Left ventricle myocardium inferior (tissue), 1 donor: ENCODE results near the gene PPP6R2. TPM values are rescaled to one million over a fixed set of nuclear protein-coding genes. Genes with fewer than 3 reads are reported as not detected.

Source experiments
- DNase-seq: peaks from one replicate; pipeline ENCODE4 v3.0.0-alpha.2; 2020
- H3K27ac ChIP-seq: fragments of 200-600 bp; replicated peaks from 2 replicates; pipeline ENCODE4 v1.8.0; 2021
- H3K27me3 ChIP-seq: fragments of 200-600 bp; 2 replicates; pipeline ENCODE4 v1.8.0; 2021; ENCODE audit warnings: low read depth
- H3K36me3 ChIP-seq: fragments of 200-600 bp; 2 replicates; pipeline ENCODE4 v1.8.0; 2021
- H3K4me1 ChIP-seq: fragments of 200-600 bp; 2 replicates; pipeline ENCODE4 v1.8.0; 2021
- H3K4me3 ChIP-seq: fragments of 200-600 bp; 2 replicates; pipeline ENCODE4 v1.8.0; 2021; ENCODE audit warnings: mild to moderate bottlenecking, moderate library complexity
- H3K9me3 ChIP-seq: fragments of 200-600 bp; replicated peaks from 2 replicates; pipeline ENCODE4 v1.8.0; 2021
- CTCF ChIP-seq: fragments of 200-600 bp; IDR thresholded peaks from 2 replicates; pipeline ENCODE4 v1.8.0; 2021; ENCODE audit warnings: antibody characterized with exemption, mild to moderate bottlenecking, borderline replicate concordance
- intact Hi-C: fragments of 100-400 bp; cut with micrococcal nuclease; formaldehyde crosslinking; loops from one replicate; pipeline ENCODE4 v1.11.0; 2022
- total RNA-seq: library from RNA; stranded (reverse); fragmentation: NEBNext Ultra II Directional; extraction: Animal tissue kit (Norgen Biotek cat#: 25700); gene quantifications from one replicate; pipeline ENCODE4 v1.2.1, GENCODE V29; 2021
- donor health status: DM: no; HTN: yes; CAD: no; lungs with severe emphysema.

Gene PPP6R2
- total RNA-seq, 1 donor from 2014 or later, result 38.6 TPM

DNA sequence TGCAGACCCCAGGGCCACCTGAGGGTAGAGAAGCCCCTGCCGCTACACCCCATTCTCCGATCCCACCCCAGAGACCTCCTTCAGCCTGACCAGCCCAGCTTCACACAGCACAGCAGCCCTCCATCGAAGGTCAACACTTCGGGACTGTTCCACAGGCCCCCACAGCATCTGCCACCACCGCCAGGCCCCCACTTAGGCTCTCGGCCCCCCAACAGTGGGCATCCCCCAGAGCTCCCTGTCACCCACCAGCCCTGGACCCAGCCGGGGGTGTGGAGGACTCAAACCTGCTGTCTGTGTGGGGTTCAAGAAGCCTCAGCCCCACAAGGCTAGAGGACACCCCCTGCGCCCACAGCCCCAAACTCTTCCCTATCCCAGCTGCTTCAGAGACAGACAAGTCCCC lies 125.5 kb downstream of the PPP6R2 start:
- TF ChIP-seq CTCF, result no peak
- H3K36me3 ChIP-seq, result peaks cover 45% of the 10 kb centered on the region
- H3K9me3 ChIP-seq, result no peaks in the 10 kb centered on the region
- intact Hi-C loops, result no loop called here
- no peak for DNase-seq
- no peaks in the 10 kb centered on the region for H3K27me3 ChIP-seq
- peaks cover 56% of the 10 kb centered on the region for H3K4me1 ChIP-seq
- H3K4me3 ChIP-seq, result no peak overlapping the region
- H3K27ac ChIP-seq, result no peak overlapping the region

DNA sequence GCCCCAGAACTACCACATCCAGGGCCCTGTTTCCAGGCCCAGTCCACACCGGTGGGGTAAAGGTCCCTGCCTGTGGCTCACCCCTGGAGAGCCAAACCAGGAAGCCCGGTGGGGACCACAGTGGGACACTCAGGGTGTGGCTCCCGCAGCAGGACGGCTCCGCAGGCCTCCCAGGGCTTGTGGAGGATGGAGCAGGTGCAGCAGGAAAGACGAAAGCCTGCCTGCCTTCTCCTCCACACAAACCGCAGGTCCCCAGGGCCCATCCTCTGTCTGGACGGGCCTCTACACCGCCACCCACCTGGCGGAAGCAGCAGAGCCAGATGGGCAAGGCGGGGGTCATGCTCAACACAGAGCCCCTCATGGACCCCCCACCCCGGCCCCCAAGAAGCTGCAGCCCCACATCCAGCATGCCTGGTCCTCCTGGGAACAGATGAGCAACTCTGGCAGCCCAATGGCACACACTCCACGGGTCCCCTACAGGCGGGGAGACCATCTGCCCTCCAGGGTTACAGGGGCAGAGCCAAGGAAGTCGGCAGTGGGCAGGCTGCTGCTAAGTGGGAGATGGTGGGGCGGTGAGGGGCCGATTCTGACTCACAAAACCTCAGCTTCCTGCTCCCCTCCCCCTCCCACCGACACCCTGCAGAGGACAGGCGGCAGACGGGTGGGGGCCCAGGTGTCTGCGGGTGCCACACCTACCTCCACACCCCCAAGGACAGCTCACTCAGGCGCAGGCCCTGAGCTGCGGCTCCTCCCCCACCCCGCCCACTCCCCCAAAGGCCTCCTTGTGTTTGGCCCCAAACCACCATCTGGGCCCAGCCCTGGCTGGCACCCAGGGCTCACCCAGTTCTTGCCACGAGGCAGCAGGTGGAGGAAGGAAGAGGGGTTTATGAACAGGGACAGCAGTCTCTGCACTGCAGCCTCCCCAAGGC lies 126.5 kb downstream of the PPP6R2 start:
- Histone ChIP-seq H3K27ac (no peak overlapping the region), H3K4me3 (no peak overlapping the region), H3K27me3 (no peaks in the 10 kb centered on the region), H3K9me3 (no peaks in the 10 kb centered on the region), H3K36me3 (peaks cover 35% of the 10 kb centered on the region), H3K4me1 (peaks cover 66% of the 10 kb centered on the region)
- TF ChIP-seq CTCF, result no peak
- peak; percentile 41 for DNase-seq
- intact Hi-C loops, result no loop called here

GRCh38 chr22:50470491-50470890 lies 127.4 kb downstream of the PPP6R2 start:
- DNase-seq, result no peak
- Histone ChIP-seq H3K4me3 (no peak overlapping the region), H3K27ac (no peak overlapping the region), H3K27me3 (no peaks in the 10 kb centered on the region), H3K4me1 (peaks cover 71% of the 10 kb centered on the region), H3K36me3 (peaks cover 26% of the 10 kb centered on the region), H3K9me3 (no peaks in the 10 kb centered on the region)
- intact Hi-C loops, result no loop called here
- TF ChIP-seq CTCF, result no peak

DNA sequence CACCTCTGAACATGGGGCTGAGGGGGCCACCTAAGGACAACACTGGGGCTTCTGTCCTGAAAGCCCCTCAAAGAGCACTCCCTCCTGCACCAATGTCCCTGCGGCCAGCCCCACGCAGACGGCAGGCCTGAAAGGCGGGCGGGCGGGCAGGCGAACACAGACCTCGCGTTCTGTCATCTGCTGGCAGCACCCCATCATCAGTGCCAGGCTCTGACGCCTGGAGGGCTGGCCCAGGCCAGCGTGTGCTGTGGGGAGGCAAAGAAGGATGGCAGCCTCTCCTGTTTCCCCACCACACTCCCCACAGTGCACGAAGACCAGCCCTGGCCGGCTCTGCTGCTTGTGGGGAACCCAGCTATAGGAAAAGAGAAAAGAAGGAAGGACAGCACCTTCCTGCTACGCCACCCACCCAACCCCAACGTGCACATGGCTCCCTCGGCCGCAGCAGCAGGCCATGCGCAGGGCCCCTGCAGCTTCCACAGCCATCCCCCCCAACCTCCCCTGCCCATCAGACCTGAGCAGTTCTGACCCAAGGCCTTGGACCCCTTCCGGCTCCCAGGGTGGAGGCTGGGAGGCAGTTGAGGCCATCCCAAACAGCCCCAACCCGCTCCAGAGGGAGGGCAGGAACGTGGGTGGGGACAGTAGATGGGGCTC lies 128.2 kb downstream of the PPP6R2 start:
- H3K27me3 ChIP-seq, result no peaks in the 10 kb centered on the region
- H3K36me3 ChIP-seq, result peaks cover 18% of the 10 kb centered on the region
- no peak for DNase-seq
- no peak overlapping the region for H3K27ac ChIP-seq
- peaks cover 73% of the 10 kb centered on the region for H3K4me1 ChIP-seq
- no peaks in the 10 kb centered on the region for H3K9me3 ChIP-seq
- TF ChIP-seq CTCF, result no peak
- H3K4me3 ChIP-seq, result no peak overlapping the region
- intact Hi-C loops, result no loop called here

GRCh38 chr22:50471962-50472361 lies 128.8 kb downstream of the PPP6R2 start:
- no peak for DNase-seq
- peaks cover 73% of the 10 kb centered on the region for H3K4me1 ChIP-seq
- TF ChIP-seq CTCF, result no peak
- H3K9me3 ChIP-seq, result no peaks in the 10 kb centered on the region
- H3K36me3 ChIP-seq, result peaks cover 11% of the 10 kb centered on the region
- no peaks in the 10 kb centered on the region for H3K27me3 ChIP-seq
- no peak overlapping the region for H3K4me3 ChIP-seq
- no peak overlapping the region for H3K27ac ChIP-seq
- intact Hi-C loops, result no loop called here
